Iris pigment epithelial cell (primary cell): ENCODE results near the gene SPG7.
A peak's percentile ranks its signal among the peaks of the same experiment; 100 is the strongest.

Experiments
- DNase-seq: peaks from one replicate; pipeline ENCODE4 v3.0.0-alpha.2; 2011; ENCODE audit warnings: low read depth

SPG7 gene

GRCh38 chr16:89485701-89486246 lies 22.4 kb upstream of the SPG7 start:
- DNase-seq, result peak; percentile 57

- peak; percentile 96 for DNase-seq
Measured at GRCh38 chr16:89489040-89489897, 18.9 kb upstream of the SPG7 start.

GRCh38 chr16:89489898-89490438 lies 18.2 kb upstream of the SPG7 start:
- no peak for DNase-seq

- DNase-seq, result peak; percentile 100
Measured at GRCh38 chr16:89490439-89491237, 17.6 kb upstream of the SPG7 start, which contains the start of gene ANKRD11. Gene ANKRD11 (minus strand): TSS chr16:89490561. CDS start chr16:89317019, 173,542 bp downstream.

- peak; percentile 50 for DNase-seq
Measured at GRCh38 chr16:89491238-89491869, 16.8 kb upstream of the SPG7 start.

GRCh38 chr16:89491974-89492687 lies 16.1 kb upstream of the SPG7 start:
- no peak for DNase-seq

GRCh38 chr16:89493776-89494175 lies 14.4 kb upstream of the SPG7 start:
- no peak for DNase-seq

GRCh38 chr16:89495121-89495520 lies 13.1 kb upstream of the SPG7 start:
- peak; percentile 84 for DNase-seq

GRCh38 chr16:89498839-89499238 lies 9.4 kb upstream of the SPG7 start:
- no peak for DNase-seq

GRCh38 chr16:89499767-89500166 lies 8.4 kb upstream of the SPG7 start:
- DNase-seq, result no peak

GRCh38 chr16:89502081-89502843 lies 5.9 kb upstream of the SPG7 start:
- DNase-seq, result peak; percentile 41

GRCh38 chr16:89504091-89504490 lies 4.1 kb upstream of the SPG7 start:
- DNase-seq, result no peak

GRCh38 chr16:89505204-89506112 lies 2.7 kb upstream of the SPG7 start:
- DNase-seq, result peak; percentile 89

GRCh38 chr16:89506113-89506504 lies 2.1 kb upstream of the SPG7 start:
- no peak for DNase-seq

GRCh38 chr16:89506791-89507191 lies 1.4 kb upstream of the SPG7 start:
- DNase-seq, result no peak

- no peak for DNase-seq
Measured at GRCh38 chr16:89507214-89507833, 879 bp upstream of the SPG7 start.

- DNase-seq, result no peak
Measured at GRCh38 chr16:89510526-89510925, 2.3 kb downstream of the SPG7 start.

- DNase-seq, result no peak
Measured at GRCh38 chr16:89511374-89511773, 3.2 kb downstream of the SPG7 start.

- no peak for DNase-seq
Measured at GRCh38 chr16:89512453-89512852, 4.2 kb downstream of the SPG7 start.
